NCI-H524 (cell line): ENCODE measurements around the gene PRSS58.
A peak's percentile ranks its signal among the peaks of the same experiment; 100 is the strongest.

Experiments
- DNase-seq, 2 experiments: peaks; one replicate each; lab custom pipeline; 2025; lab: John Stamatoyannopoulos, UW

Gene PRSS58

GRCh38 chr7:142257958-142258357, at the start of gene PRSS58:
Gene PRSS58 (minus strand): TSS chr7:142258058. CDS start chr7:142257707, 351 bp downstream.
- no peak for DNase-seq

- DNase-seq, result no peak
Measured at GRCh38 chr7:142307246-142307900, 49.5 kb upstream of the PRSS58 start.

DNA sequence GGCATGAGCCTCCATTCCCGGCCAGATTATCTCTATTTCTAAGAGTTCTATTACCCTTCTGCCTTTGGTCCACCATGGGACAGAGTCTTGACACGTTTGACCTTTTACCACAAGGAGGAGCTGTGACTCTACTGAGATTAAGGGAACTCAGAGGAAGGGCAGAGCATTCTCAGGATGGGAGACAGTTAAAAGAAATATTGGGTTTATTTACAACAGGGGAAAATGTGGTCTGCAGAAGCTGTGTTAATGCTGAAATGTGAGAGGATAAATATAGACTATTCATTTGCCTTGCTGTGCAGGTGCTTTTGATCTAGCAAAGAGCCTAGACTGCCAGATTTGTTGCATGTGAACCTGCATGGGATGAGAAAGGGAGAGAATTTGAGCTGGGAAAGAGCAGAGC, 45.8 kb upstream of the PRSS58 start:
- peak in 1 of 2 experiments; percentile 48 for DNase-seq

DNA sequence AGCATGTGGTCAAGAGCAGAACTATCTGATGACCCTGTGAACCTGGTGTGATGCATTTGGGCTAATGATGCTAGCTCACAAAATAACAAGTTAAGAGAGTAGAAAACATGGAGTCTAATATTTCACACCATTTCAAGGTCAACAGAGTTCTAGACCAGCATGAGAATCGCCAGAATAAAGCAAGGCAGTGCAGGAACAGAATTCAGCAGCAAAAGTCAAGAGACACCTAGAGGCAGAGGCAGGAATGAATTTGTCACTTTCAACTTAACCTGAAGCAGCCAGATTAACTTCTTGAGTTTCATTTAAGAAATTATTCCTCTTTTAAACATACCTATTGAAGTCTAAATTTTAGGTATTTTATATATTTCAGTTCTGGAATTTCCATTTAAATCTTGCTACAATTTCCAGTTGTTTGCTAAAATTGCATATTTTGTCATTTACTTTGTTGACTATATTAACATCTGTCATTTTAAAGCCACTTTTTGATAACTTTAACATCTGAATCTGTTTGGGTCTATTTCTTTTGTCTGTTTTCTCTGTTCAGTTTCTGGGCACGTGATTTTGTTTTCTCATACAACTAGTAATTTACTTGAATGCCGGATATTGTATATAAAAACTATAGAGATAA, 44.2 kb upstream of the PRSS58 start:
- DNase-seq, result peak; percentile 28 to 49

- DNase-seq, result no peak
Measured at GRCh38 chr7:142301299-142301698, 43.4 kb upstream of the PRSS58 start.

- DNase-seq, result peak in 1 of 2 experiments; percentile 17
Measured at GRCh38 chr7:142300689-142301088, 42.8 kb upstream of the PRSS58 start.

- no peak for DNase-seq
Measured at GRCh38 chr7:142299237-142299781, 41.5 kb upstream of the PRSS58 start.

- no peak for DNase-seq
Measured at GRCh38 chr7:142298627-142299026, 40.8 kb upstream of the PRSS58 start.

DNA sequence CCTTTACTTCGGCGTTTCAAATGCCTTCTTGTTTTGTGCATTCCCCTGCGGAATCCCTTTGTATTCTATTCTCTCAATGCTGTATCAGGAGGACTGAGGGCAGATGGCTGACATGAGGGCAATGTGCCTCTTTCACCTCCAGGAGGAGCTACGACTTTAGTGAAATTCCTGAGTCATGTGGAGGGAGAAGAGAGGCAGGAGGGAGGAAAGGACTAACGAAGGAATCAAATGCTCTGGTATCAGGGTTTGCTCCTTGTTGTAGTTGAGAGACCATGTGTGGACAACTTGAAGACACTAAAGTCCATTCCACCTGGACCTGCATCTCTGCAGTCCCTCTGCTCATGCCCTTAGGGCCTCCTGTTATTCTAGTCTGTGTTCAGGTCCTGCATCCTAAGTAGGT, 40.2 kb upstream of the PRSS58 start:
- DNase-seq, result peak; percentile 24 to 33

- DNase-seq, result no peak
Measured at GRCh38 chr7:142280263-142280662, 22.4 kb upstream of the PRSS58 start.

GRCh38 chr7:142279601-142280000, 21.7 kb upstream of the PRSS58 start:
- DNase-seq, result peak; percentile 58 to 89

DNA sequence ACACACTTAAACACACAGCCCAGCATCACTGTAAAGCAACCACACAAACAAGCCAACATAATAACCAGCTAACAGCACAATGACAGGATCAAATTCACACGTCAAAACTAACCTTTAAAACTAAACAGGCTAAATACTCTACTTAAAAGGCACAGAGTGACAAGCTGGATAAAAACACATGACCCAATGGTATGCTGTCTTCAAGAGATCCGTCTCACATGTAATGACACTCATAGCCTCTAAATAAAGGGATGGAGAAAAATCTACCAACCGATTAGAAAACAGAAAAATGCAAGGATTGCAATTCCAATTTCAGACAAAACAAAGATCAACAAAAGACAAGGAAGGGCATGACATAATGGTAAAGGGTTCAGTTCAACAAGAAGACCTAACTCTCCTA, 17.2 kb upstream of the PRSS58 start:
- DNase-seq, result no peak

GRCh38 chr7:142272841-142273240, 15.0 kb upstream of the PRSS58 start:
- DNase-seq, result no peak

- DNase-seq, result no peak
Measured at GRCh38 chr7:142263598-142264380, 5.9 kb upstream of the PRSS58 start.

GRCh38 chr7:142250705-142251104, 7.2 kb downstream of the PRSS58 start:
- no peak for DNase-seq

- DNase-seq, result no peak
Measured at GRCh38 chr7:142249918-142250317, 7.9 kb downstream of the PRSS58 start.

GRCh38 chr7:142248166-142249160, 9.4 kb downstream of the PRSS58 start:
- peak; percentile 84 to 92 for DNase-seq

DNA sequence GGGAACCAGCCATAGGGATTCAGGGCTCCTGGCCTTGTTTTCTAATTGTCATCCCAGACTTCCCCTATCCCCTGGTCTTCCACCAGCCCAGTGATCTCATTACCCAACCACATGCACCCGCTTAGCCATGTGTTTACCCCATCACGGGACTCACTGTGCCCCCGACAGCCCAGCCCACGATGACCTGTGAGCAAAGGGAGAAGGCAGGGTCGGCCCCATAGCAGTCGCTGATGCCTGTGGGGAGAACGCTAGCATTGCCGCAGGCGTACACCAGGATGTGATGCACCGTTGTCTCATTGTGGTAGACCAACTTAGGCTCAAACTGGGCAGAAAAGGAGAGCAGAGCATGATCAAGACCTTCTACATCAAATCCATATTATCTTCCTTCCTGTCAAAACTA, 14.0 kb downstream of the PRSS58 start:
- no peak for DNase-seq

DNA sequence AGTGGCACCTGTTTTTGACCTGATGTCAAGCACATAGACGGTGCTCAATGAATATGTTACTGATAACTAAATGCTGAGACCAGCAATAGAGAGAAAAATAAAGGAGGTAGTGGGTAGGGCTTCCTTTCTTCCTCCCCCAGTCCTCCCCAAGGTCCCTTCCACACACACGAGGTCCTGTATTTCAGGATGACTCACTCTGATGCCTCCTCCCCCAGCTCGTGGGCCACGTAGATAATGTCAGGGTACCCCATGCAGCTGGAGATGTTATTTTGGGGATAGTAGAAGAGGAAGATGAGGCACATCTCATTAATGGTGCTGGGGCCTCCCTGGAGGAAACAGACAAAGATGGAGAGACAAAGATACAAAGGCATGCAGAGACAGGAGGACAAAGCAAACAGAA, 17.3 kb downstream of the PRSS58 start:
- DNase-seq, result no peak

DNA sequence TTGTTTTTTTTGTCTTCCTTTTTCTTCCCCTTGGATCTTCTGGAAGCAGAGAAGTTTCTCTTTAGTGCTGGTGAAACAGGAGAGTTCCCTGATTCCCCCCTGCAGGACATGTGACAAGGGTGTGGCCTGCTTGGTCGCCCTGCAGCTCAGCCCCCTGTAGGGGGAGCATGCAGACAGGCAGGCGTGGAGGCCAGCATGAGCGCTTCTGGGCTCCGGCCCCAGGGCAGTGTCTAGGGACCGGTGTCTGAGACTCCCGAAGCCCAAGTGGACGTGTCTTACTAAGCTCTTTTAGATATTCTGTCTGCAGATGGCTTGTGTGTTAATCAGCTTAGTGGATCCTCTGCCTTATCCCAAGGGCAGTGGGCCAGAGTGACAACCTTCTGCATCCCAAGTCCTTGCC, 26.1 kb downstream of the PRSS58 start:
- peak; percentile 86 to 97 for DNase-seq

DNA sequence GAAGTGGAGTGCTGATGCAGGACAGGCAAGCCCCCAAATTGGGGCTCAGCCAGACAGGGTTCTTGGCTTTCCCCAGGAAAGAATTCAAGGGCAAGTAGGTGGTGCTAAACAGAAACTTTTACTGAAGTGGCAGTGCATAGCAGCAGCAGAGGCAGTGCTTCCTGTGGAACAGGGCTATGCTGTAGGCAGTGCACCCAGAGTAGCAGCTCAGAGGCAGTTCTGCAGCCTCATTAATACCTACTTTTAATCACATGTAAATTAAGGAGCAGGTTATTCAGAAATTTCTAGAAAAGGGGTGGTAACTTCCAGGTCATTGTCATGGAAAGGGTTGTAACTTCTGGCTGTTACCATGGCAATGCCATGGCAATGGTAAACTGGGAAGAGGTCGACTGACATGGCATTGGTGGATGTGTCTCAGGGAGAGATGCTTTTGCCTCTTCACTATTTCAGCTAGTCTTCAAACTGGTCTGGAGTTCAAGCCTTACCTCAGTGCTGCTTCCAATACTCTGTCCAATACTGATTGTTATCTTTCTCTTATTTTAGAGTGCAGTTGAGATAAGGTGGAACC, 29.2 kb downstream of the PRSS58 start:
- DNase-seq, result no peak
